MCF 10A (cell line): ENCODE measurements around the gene TMEM18. TPM values are rescaled to one million over a fixed set of nuclear protein-coding genes. Genes with fewer than 3 reads are reported as not detected.

Source experiments
- BruUV-seq: library from RNA; stranded (reverse); fragments of 400-500 nt; replicated peaks from 2 replicates; lab custom pipeline; 2021; lab: Mats Ljungman, UMichigan
- CTCF ChIA-PET: fragments of 300-600 bp; sonication (Branson Sonifier 250); formaldehyde crosslinking; extraction: SDS; loops from one replicate; lab custom pipeline; 2021; ENCODE audit warnings: antibody characterized with exemption, inconsistent platforms; lab: Yijun Ruan, JAX
- POLR2A ChIA-PET: fragments of 300-600, 350-650 bp; sonication (Branson Sonifier 250); formaldehyde crosslinking; extraction: SDS; loops from one replicate; lab custom pipeline; 2020; ENCODE audit warnings: antibody characterized with exemption, inconsistent platforms; lab: Yijun Ruan, JAX
- DNase-seq: peaks from one replicate; pipeline ENCODE4 v3.0.0-alpha.2; 2018; ENCODE audit not compliant: unreplicated experiment
- H3K27ac Mint-ChIP-seq: one replicate; pipeline ENCODE4 v1.8.0; 2022; ENCODE audit warnings: mild to moderate bottlenecking, low read depth, mixed read lengths; ENCODE audit not compliant: unreplicated experiment
- H3K27me3 Mint-ChIP-seq: one replicate; pipeline ENCODE4 v1.8.0; 2022; ENCODE audit warnings: mixed read lengths; ENCODE audit not compliant: insufficient read depth, unreplicated experiment
- H3K36me3 Mint-ChIP-seq: one replicate; pipeline ENCODE4 v1.8.0; 2022; ENCODE audit warnings: mild to moderate bottlenecking, moderate library complexity, mixed read lengths; ENCODE audit not compliant: insufficient read depth, unreplicated experiment
- H3K4me1 Mint-ChIP-seq: one replicate; pipeline ENCODE4 v1.8.0; 2022; ENCODE audit warnings: mixed read lengths; ENCODE audit not compliant: insufficient read depth, unreplicated experiment
- H3K4me3 Mint-ChIP-seq: one replicate; pipeline ENCODE4 v1.8.0; 2022; ENCODE audit warnings: mild to moderate bottlenecking, moderate library complexity, mixed read lengths; ENCODE audit not compliant: unreplicated experiment
- H3K9me3 Mint-ChIP-seq: one replicate; pipeline ENCODE4 v1.8.0; 2022; ENCODE audit warnings: mixed read lengths; ENCODE audit not compliant: unreplicated experiment
- intact Hi-C: fragments of 100-400 bp; cut with micrococcal nuclease; formaldehyde crosslinking; loops from 2 replicates; pipeline ENCODE4 v1.14.1; 2022
- total RNA-seq: library from RNA; stranded (reverse); gene quantifications from 2 replicates; pipeline ENCODE4 v1.2.3, GENCODE V29; 2022
- TF ChIP-seq, protein P1 (sequence below): fragments of 200-600 bp; IDR thresholded peaks from one replicate; pipeline ENCODE4 v1.8.0; 2022; ENCODE audit warnings: antibody characterized with exemption, mild to moderate bottlenecking; ENCODE audit not compliant: unreplicated experiment

TMEM18 gene
- total RNA-seq, 1 experiment from 2014 or later = 25.1 TPM

DNA sequence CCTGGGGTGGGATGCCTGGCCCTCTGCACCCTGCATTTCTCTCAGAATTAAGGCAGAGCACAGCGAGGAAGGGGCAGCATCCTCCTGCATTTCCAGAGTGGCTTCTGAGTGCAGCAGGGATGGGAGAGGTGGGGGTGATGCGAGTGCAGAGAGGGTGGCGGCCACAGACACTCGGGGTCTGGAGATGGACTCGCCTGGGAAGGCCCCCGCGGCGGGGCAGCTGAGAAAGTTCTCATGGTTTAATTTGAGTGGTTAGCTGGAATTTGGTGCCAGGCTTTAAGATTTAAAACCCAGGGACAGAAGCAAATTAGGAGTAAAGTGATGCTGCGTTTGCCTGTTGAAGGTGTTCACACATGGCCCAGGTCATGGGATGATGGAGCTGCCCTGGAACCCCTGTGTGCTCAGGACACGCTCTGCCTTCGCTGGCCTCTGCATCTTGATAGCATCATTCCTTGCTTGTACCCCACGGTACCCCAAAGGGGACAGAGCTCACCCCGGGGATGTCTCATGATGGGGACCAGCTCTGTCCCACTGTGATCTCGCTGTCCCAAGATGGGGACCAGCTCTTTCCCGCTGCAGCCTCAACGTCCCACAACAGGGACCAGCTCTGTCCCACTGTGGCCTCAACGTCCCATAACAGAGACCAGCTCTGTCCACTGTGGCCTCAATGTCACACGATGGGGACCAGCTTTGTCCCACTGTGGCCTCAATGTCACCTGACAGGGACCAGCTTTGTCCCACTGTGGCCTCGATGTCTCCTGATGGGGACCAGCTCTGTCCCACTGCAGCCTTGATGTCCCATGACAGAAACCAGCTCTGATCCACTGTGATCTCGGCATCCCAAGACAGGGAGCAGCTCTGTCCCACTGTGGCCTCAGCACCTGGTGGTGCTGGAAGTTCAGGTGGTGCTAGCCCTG, 27.5 kb downstream of the TMEM18 start:
- Mint-ChIP-seq H3K4me1 (no peaks in the 10 kb centered on the region), H3K27ac (no peak overlapping the region), H3K27me3 (peaks cover 23% of the 10 kb centered on the region), H3K4me3 (no peak overlapping the region), H3K36me3 (no peaks in the 10 kb centered on the region), H3K9me3 (no peaks in the 10 kb centered on the region)
- TF ChIP-seq, protein P1, sequence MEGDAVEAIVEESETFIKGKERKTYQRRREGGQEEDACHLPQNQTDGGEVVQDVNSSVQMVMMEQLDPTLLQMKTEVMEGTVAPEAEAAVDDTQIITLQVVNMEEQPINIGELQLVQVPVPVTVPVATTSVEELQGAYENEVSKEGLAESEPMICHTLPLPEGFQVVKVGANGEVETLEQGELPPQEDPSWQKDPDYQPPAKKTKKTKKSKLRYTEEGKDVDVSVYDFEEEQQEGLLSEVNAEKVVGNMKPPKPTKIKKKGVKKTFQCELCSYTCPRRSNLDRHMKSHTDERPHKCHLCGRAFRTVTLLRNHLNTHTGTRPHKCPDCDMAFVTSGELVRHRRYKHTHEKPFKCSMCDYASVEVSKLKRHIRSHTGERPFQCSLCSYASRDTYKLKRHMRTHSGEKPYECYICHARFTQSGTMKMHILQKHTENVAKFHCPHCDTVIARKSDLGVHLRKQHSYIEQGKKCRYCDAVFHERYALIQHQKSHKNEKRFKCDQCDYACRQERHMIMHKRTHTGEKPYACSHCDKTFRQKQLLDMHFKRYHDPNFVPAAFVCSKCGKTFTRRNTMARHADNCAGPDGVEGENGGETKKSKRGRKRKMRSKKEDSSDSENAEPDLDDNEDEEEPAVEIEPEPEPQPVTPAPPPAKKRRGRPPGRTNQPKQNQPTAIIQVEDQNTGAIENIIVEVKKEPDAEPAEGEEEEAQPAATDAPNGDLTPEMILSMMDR = no peak
- ChIA-PET CTCF (interaction anchor here (0.6 to 0.9 kb wide), 2 partner anchors 27 to 120 kb away, joined by 3 to 4 read pairs; no protein-coding TSS in a partner anchor), POLR2A (no interaction called here)
- no peak for DNase-seq
- intact Hi-C loops = no loop called here
- BruUV-seq = no TSS peak

DNA sequence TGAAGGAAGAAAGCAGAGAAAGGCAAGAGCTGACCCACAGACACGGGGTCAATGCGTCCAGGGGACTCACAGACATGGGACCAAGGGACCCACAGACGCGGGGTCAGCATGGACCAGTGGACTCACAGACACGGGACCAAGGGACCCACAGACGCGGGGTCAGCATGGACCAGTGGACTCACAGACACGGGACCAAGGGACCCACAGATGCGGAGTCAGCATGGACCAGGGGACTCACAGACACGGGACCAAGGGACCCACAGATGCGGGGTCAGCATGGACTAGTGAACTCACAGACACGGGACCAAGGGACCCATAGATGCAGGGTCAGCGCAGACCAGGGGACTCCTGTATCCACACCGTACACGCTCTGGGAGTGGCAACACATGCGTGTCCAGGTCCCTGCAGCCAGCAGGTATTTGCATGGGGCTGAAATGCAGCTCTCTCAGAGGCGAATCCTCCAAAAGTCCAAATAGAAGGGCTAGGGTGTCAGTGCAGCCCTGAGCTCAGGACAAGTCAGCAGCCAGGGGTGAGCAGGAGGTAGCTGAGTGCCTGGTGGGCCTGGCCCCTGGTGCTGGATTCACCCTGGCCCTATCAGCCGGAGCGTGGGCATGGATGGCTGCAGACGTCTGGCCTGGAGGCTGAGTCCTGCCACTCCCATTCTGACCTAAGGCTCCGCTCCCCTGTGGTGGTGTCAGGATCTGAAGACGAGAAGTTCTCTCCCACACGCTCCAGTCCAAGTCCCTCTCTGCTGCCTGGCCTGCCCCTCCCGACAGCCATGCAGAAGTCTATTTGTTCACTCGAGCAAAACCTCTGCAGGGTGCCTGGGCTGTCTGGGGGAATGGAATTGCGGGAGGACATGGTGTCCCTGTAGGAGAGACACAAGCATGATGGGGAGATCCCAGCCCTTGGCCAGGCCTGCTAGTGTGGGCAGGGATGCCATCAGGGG, 28.5 kb downstream of the TMEM18 start:
- POLR2A ChIA-PET = no interaction called here
- intact Hi-C loops = no loop called here
- Mint-ChIP-seq H3K4me1 (no peaks in the 10 kb centered on the region), H3K27me3 (peaks cover 32% of the 10 kb centered on the region), H3K27ac (no peak overlapping the region), H3K9me3 (no peaks in the 10 kb centered on the region), H3K4me3 (no peak overlapping the region), H3K36me3 (no peaks in the 10 kb centered on the region)
- TF ChIP-seq, protein P1 = no peak
- no TSS peak for BruUV-seq
- no peak for DNase-seq
- CTCF ChIA-PET = interaction anchor here (1.1 kb wide), 1 partner anchor 11 kb away, joined by 5 read pairs; no protein-coding TSS in a partner anchor

- CTCF ChIA-PET = interaction anchor here (1.0 to 1.1 kb wide), 2 partner anchors 10 to 478 kb away, joined by 4 to 5 read pairs; no protein-coding TSS in a partner anchor
- no peak for DNase-seq
- Mint-ChIP-seq H3K27ac (no peak overlapping the region), H3K9me3 (no peaks in the 10 kb centered on the region), H3K27me3 (peaks cover 36% of the 10 kb centered on the region), H3K4me1 (no peaks in the 10 kb centered on the region), H3K4me3 (no peak overlapping the region), H3K36me3 (no peaks in the 10 kb centered on the region)
- TF ChIP-seq, protein P1 = no peak
- intact Hi-C loops = no loop called here
- BruUV-seq = no TSS peak
- POLR2A ChIA-PET = interaction anchor here (0.6 kb wide), 1 partner anchor 168 kb away, joined by 3 read pairs; no protein-coding TSS in a partner anchor
These were observed 29.4 kb downstream of the TMEM18 start for GRCh38 chr2:647691-648231.
